Stomach (tissue), 4 donors: ENCODE measurements around the gene SNX21.

Experiments used
- CTCF ChIP-seq, 7 experiments: fragments of 450-650 bp in 4 of 7; fragments of 200-600 bp in 3 of 7; sonication (generic) in 3 of 7; IDR thresholded peaks; one replicate each; pipeline ENCODE4 v1.5.1; 2016 to 2019; ENCODE audit warnings: antibody characterized with exemption in 7 of 7, control low read depth in 2 of 7, mild to moderate bottlenecking in 1 of 7
- POLR2A ChIP-seq, 4 donors: fragments of 450-650 bp; IDR thresholded peaks; one replicate each; pipeline ENCODE4 v1.6.1; 2016; ENCODE audit warnings: antibody characterized with exemption in 4 of 4, control low read depth in 2 of 4, mild to moderate bottlenecking in 1 of 4, moderate library complexity in 1 of 4

- TF ChIP-seq POLR2A (IDR thresholded peaks at IDR 0.05) (no peak), CTCF (IDR thresholded peaks at IDR 0.05) (no peak)
Observed at GRCh38 chr20:45796337-45797065, 37.1 kb upstream of the SNX21 start.
